ENCODE measurements around the gene FRMD6. TPM values are rescaled to one million over a fixed set of nuclear protein-coding genes. Genes with fewer than 3 reads are reported as not detected.

FRMD6 gene
- total RNA-seq, 1 experiment from 2014 or later, result 9.6 TPM

DNA sequence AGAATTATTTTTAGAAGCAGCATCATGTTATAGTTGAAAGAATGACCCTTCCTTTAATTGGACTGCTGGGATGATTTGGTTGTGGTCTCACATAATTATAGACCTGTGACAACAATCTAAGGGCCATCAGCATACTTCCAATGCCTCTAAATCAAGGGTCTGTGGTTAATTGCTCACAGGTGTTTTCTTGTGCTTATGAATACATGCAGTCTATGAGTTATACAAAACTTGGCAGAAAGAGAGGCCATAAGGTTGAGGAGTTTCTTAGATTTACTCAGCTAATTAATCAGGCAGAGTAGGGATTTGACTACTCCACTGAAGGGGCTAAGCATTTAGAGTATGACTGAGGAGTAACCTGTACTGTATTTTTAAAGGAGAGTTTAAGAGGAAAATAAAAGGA is 37.0 kb upstream of the FRMD6 start:
- Mint-ChIP-seq H3K9me3 (no peaks in the 10 kb centered on the region), H3K27me3 (ENCODE audit: low read depth) (no peaks in the 10 kb centered on the region), H3K36me3 (ENCODE audit: insufficient read depth in 1 of 3, low read depth in 3 of 3) (no peaks in the 10 kb centered on the region), H3K27ac (no peak overlapping the region), H3K4me3 (no peak overlapping the region), H3K4me1 (peaks cover 6 to 14% of the 10 kb centered on the region in 2 experiments)
- H3K9ac ChIP-seq (ENCODE audit: extremely low read depth, insufficient read length, low read length), result no peak overlapping the region
- H4K20me1 ChIP-seq (ENCODE audit: control insufficient read depth, insufficient read depth, insufficient read length), result no peaks in the 10 kb centered on the region
- H2BK15ac ChIP-seq (ENCODE audit: low read depth, low read length), result no peak overlapping the region
- H3K9me3 ChIP-seq (ENCODE audit: control insufficient read depth, low read depth, low read length), result no peaks in the 10 kb centered on the region
- H3K4me2 ChIP-seq (ENCODE audit: insufficient read depth, insufficient read length, low read length), result no peak overlapping the region
- no peak overlapping the region for H4K91ac ChIP-seq (ENCODE audit: insufficient read length, low read depth, low read length)
- no peak overlapping the region for H3K23ac ChIP-seq (ENCODE audit: insufficient read length, low read depth, low read length)
- no peak for DNase-seq
- TF ChIP-seq, protein P1, sequence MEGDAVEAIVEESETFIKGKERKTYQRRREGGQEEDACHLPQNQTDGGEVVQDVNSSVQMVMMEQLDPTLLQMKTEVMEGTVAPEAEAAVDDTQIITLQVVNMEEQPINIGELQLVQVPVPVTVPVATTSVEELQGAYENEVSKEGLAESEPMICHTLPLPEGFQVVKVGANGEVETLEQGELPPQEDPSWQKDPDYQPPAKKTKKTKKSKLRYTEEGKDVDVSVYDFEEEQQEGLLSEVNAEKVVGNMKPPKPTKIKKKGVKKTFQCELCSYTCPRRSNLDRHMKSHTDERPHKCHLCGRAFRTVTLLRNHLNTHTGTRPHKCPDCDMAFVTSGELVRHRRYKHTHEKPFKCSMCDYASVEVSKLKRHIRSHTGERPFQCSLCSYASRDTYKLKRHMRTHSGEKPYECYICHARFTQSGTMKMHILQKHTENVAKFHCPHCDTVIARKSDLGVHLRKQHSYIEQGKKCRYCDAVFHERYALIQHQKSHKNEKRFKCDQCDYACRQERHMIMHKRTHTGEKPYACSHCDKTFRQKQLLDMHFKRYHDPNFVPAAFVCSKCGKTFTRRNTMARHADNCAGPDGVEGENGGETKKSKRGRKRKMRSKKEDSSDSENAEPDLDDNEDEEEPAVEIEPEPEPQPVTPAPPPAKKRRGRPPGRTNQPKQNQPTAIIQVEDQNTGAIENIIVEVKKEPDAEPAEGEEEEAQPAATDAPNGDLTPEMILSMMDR (conservative IDR thresholded peaks at IDR 0.05), result no peak
- no peak overlapping the region for H2BK120ac ChIP-seq (ENCODE audit: low read depth, low read length, poor library complexity, severe bottlenecking)
- H4K5ac ChIP-seq (ENCODE audit: insufficient read length, low read depth, low read length), result no peak overlapping the region
- no peak overlapping the region for H2BK5ac ChIP-seq (ENCODE audit: insufficient read length, low read length)
- H3K56ac ChIP-seq (ENCODE audit: insufficient read length, low read depth, low read length), result no peak overlapping the region
- no peak overlapping the region for H3K14ac ChIP-seq (ENCODE audit: insufficient read depth, low read length)
- no peaks in the 10 kb centered on the region for H3K79me1 ChIP-seq (ENCODE audit: insufficient read depth, low read depth, low read length, poor library complexity, severe bottlenecking)
- no peaks in the 10 kb centered on the region for H3K23me2 ChIP-seq (ENCODE audit: insufficient read length, low read depth, low read length, poor library complexity, severe bottlenecking)
- H2AFZ ChIP-seq (ENCODE audit: low read length), result no peak overlapping the region
- H2AK5ac ChIP-seq (ENCODE audit: insufficient read length, low read length), result no peak overlapping the region
- no peak overlapping the region for H3K18ac ChIP-seq (ENCODE audit: insufficient read length, low read depth, low read length)
- no peak overlapping the region for H3K4ac ChIP-seq (ENCODE audit: low read depth, low read length)
- H3K27ac ChIP-seq (ENCODE audit: insufficient read length, low read depth, low read length), result no peak overlapping the region
- no peak overlapping the region for H4K8ac ChIP-seq (replicated peaks; ENCODE audit: insufficient read length, low read depth, low read length)
- H2BK20ac ChIP-seq (ENCODE audit: low read depth, low read length, poor library complexity, severe bottlenecking), result no peak overlapping the region
- H3K79me2 ChIP-seq (ENCODE audit: insufficient read depth, low read length), result no peaks in the 10 kb centered on the region
- no peaks in the 10 kb centered on the region for H3K27me3 ChIP-seq (ENCODE audit: insufficient read depth, low read length)
- H2BK12ac ChIP-seq (ENCODE audit: insufficient read length, low read depth, low read length), result no peak overlapping the region
- H3T11ph ChIP-seq (ENCODE audit: low read length), result no peak overlapping the region
- no peaks in the 10 kb centered on the region for H3K4me1 ChIP-seq (ENCODE audit: insufficient read depth, low read length)

Measured in H9 (cell line).